ENCODE results near the gene SIGLEC15. TPM values are rescaled to one million over a fixed set of nuclear protein-coding genes. Genes with fewer than 3 reads are reported as not detected.

Gene SIGLEC15
- total RNA-seq, 1 experiment from 2014 or later = 0.13 TPM

DNA sequence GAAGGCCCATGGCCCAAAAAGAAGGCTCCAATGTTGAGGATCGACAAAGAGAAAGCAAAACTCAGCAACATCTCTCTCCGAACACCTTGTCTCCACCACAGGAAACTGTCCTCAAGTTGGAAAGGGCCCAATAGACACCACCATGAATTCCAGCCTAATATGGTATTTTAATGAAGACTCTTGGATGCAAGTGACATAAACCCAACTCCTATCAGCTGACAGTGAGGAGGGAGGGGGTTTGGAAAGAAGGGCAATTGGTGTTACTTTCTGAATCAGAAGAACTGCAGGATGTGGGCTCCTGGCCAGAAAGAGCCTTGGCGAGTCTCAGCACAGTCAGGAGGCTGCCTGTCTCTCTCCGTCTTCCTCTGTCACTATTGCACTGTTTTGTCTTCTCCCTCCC lies 40.3 kb upstream of the SIGLEC15 start:
- H3K27ac Mint-ChIP-seq = no peak overlapping the region
- no peak for DNase-seq
- H2AFZ ChIP-seq (ENCODE audit: low read length) = no peak overlapping the region
- H3K4me1 ChIP-seq (ENCODE audit: insufficient read depth, low read length) = peaks cover 6% of the 10 kb centered on the region; the same call in 1 of the 2 replicates
- H3K79me1 ChIP-seq (ENCODE audit: insufficient read depth, low read depth, low read length, poor library complexity, severe bottlenecking) = no peaks in the 10 kb centered on the region
- no peak overlapping the region for H4K8ac ChIP-seq (replicated peaks; ENCODE audit: insufficient read length, low read depth, low read length)
- no peak overlapping the region for H3K23ac ChIP-seq (ENCODE audit: insufficient read length, low read depth, low read length)
- H2BK20ac ChIP-seq (ENCODE audit: low read depth, low read length, poor library complexity, severe bottlenecking) = no peak overlapping the region
- H3K27me3 Mint-ChIP-seq (ENCODE audit: low read depth) = no peaks in the 10 kb centered on the region; the same call in none of the 2 replicates
- no peak overlapping the region for H3K56ac ChIP-seq (ENCODE audit: insufficient read length, low read depth, low read length)
- H3K4me3 Mint-ChIP-seq = no peak overlapping the region
- no peak overlapping the region for H3K4ac ChIP-seq (ENCODE audit: low read depth, low read length)
- no peak overlapping the region for H2BK15ac ChIP-seq (ENCODE audit: low read depth, low read length)
- no peak overlapping the region for H3K18ac ChIP-seq (ENCODE audit: insufficient read length, low read depth, low read length)
- H4K91ac ChIP-seq (ENCODE audit: insufficient read length, low read depth, low read length) = no peak overlapping the region
- H4K5ac ChIP-seq (ENCODE audit: insufficient read length, low read depth, low read length) = no peak overlapping the region
- no peaks in the 10 kb centered on the region for H3K23me2 ChIP-seq (ENCODE audit: insufficient read length, low read depth, low read length, poor library complexity, severe bottlenecking)
- H2BK120ac ChIP-seq (ENCODE audit: low read depth, low read length, poor library complexity, severe bottlenecking) = no peak overlapping the region
- no peak overlapping the region for H2BK12ac ChIP-seq (ENCODE audit: insufficient read length, low read depth, low read length)
- H3K36me3 Mint-ChIP-seq (ENCODE audit: insufficient read depth in 1 of 3, low read depth in 3 of 3) = no peaks in the 10 kb centered on the region
- H3K9me3 ChIP-seq (ENCODE audit: control insufficient read depth, low read depth, low read length) = no peaks in the 10 kb centered on the region
- no peak overlapping the region for H3K14ac ChIP-seq (ENCODE audit: insufficient read depth, low read length)
- H2AK5ac ChIP-seq (ENCODE audit: insufficient read length, low read length) = no peak overlapping the region
- H3K27ac ChIP-seq (ENCODE audit: insufficient read length, low read depth, low read length) = no peak overlapping the region
- H3T11ph ChIP-seq (ENCODE audit: low read length) = no peak overlapping the region
- H2BK5ac ChIP-seq (ENCODE audit: insufficient read length, low read length) = no peak overlapping the region
- H4K20me1 ChIP-seq (ENCODE audit: control insufficient read depth, insufficient read depth, insufficient read length) = no peaks in the 10 kb centered on the region
- no peaks in the 10 kb centered on the region for H3K9me3 Mint-ChIP-seq
- no peak overlapping the region for H3K9ac ChIP-seq (ENCODE audit: extremely low read depth, insufficient read length, low read length)
- peaks cover 13 to 19% of the 10 kb centered on the region in 2 experiments for H3K4me1 Mint-ChIP-seq
- H3K4me2 ChIP-seq (ENCODE audit: insufficient read depth, insufficient read length, low read length) = no peak overlapping the region
- H3K27me3 ChIP-seq (ENCODE audit: insufficient read depth, low read length) = no peaks in the 10 kb centered on the region
- no peaks in the 10 kb centered on the region for H3K79me2 ChIP-seq (ENCODE audit: insufficient read depth, low read length)
- no CpG with 5 or more reads among the region's 4 CpGs for WGBS (ENCODE audit: extremely low coverage, insufficient read length, low lambda C conversion rate)
- TF ChIP-seq, protein P1, sequence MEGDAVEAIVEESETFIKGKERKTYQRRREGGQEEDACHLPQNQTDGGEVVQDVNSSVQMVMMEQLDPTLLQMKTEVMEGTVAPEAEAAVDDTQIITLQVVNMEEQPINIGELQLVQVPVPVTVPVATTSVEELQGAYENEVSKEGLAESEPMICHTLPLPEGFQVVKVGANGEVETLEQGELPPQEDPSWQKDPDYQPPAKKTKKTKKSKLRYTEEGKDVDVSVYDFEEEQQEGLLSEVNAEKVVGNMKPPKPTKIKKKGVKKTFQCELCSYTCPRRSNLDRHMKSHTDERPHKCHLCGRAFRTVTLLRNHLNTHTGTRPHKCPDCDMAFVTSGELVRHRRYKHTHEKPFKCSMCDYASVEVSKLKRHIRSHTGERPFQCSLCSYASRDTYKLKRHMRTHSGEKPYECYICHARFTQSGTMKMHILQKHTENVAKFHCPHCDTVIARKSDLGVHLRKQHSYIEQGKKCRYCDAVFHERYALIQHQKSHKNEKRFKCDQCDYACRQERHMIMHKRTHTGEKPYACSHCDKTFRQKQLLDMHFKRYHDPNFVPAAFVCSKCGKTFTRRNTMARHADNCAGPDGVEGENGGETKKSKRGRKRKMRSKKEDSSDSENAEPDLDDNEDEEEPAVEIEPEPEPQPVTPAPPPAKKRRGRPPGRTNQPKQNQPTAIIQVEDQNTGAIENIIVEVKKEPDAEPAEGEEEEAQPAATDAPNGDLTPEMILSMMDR (conservative IDR thresholded peaks at IDR 0.05) = no peak

All from H9 (cell line).